ENCODE measurements around the gene PSMD9.

The PSMD9 gene

GRCh38 chr12:121963341-121964018 lies 74.9 kb downstream of the PSMD9 start:
- H2AFZ ChIP-seq (ENCODE audit: low read depth, low read length, severe bottlenecking): no peak overlapping the region
- no peaks in the 10 kb centered on the region for H4K20me1 ChIP-seq (ENCODE audit: low read depth, low read length)
- H3F3A ChIP-seq (ENCODE audit: insufficient read depth): 0 out of 2 replicates have a peak, but pooled peaks cover 5% of the 10 kb centered on the region
- H3K79me2 ChIP-seq (ENCODE audit: insufficient read depth, low read length): no peaks in the 10 kb centered on the region
- H3K27ac ChIP-seq (ENCODE audit: low read depth, low read length): no peak overlapping the region
- H3K9ac ChIP-seq (ENCODE audit: low read length): no peak overlapping the region
- H3K9me3 ChIP-seq (ENCODE audit: insufficient read depth, low read length): no peaks in the 10 kb centered on the region
- H3K4me3 ChIP-seq (ENCODE audit: insufficient read depth, low read length, poor library complexity, severe bottlenecking): no peak overlapping the region
- no peak overlapping the region for H3K4me2 ChIP-seq (ENCODE audit: low read depth, low read length, poor library complexity, severe bottlenecking)
- no peaks in the 10 kb centered on the region for H3K9me2 ChIP-seq (replicated peaks; ENCODE audit: insufficient read depth, low read length)
- no peak for TF ChIP-seq EZH2phosphoT487 (conservative IDR thresholded peaks at IDR 0.05; ENCODE audit: low read length)
- TF ChIP-seq, protein P1, sequence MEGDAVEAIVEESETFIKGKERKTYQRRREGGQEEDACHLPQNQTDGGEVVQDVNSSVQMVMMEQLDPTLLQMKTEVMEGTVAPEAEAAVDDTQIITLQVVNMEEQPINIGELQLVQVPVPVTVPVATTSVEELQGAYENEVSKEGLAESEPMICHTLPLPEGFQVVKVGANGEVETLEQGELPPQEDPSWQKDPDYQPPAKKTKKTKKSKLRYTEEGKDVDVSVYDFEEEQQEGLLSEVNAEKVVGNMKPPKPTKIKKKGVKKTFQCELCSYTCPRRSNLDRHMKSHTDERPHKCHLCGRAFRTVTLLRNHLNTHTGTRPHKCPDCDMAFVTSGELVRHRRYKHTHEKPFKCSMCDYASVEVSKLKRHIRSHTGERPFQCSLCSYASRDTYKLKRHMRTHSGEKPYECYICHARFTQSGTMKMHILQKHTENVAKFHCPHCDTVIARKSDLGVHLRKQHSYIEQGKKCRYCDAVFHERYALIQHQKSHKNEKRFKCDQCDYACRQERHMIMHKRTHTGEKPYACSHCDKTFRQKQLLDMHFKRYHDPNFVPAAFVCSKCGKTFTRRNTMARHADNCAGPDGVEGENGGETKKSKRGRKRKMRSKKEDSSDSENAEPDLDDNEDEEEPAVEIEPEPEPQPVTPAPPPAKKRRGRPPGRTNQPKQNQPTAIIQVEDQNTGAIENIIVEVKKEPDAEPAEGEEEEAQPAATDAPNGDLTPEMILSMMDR (IDR thresholded peaks at IDR 0.05; ENCODE audit: insufficient read depth, low read length, poor library complexity, severe bottlenecking): no peak
- H3K36me3 ChIP-seq (ENCODE audit: low read length): no peaks in the 10 kb centered on the region
- H3K27me3 ChIP-seq (ENCODE audit: low read length): no peaks in the 10 kb centered on the region

DNA sequence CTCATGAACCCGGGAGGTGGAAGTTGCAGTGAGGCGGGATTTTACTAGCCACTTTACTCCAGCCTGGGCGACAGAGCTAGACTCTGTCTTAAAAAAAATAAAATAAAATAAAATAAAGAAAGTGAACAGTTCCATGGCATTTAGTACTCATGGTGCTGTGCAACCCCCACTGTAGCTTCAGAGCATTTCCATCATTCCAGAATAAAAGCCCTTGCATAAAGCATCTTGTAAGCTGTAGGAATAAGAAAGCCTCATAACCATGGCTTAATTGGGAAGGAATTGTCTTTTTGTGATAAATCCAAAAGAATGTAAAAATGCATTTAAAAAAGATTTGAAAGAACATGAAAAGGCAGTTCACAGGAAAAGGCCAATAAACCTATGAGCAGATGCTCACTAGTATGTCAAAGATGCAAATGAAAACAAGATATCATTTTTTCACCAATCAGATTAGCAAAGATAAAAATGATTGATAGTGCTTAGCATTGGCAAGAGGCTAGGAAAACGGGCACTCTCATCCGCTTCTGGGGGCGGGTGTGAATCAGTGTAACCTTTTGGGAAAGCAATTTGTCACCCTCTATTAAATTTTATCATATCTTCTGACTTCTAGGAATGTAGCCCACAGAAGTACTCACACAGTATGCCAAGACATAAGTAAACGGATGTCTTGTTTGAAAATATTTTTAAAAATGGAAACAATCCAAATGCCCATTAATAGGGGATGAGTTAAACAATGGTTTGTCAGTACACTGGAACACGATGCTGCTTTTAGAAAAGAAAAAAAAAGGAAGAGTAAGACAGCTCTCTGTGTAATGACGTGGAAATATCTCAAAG lies 76.4 kb downstream of the PSMD9 start:
- H3K9me3 ChIP-seq (ENCODE audit: insufficient read depth, low read length): no peaks in the 10 kb centered on the region
- no peak overlapping the region for H3K4me2 ChIP-seq (ENCODE audit: low read depth, low read length, poor library complexity, severe bottlenecking)
- no peaks in the 10 kb centered on the region for H4K20me1 ChIP-seq (ENCODE audit: low read depth, low read length)
- no peak overlapping the region for H3K4me3 ChIP-seq (ENCODE audit: insufficient read depth, low read length, poor library complexity, severe bottlenecking)
- 0 out of 2 replicates have a peak, but pooled peaks cover 5% of the 10 kb centered on the region for H3F3A ChIP-seq (ENCODE audit: insufficient read depth)
- H3K9ac ChIP-seq (ENCODE audit: low read length): no peak overlapping the region
- H3K27me3 ChIP-seq (ENCODE audit: low read length): no peaks in the 10 kb centered on the region
- no peaks in the 10 kb centered on the region for H3K79me2 ChIP-seq (ENCODE audit: insufficient read depth, low read length)
- no peaks in the 10 kb centered on the region for H3K9me2 ChIP-seq (replicated peaks; ENCODE audit: insufficient read depth, low read length)
- TF ChIP-seq, protein P1 (IDR thresholded peaks at IDR 0.05; ENCODE audit: insufficient read depth, low read length, poor library complexity, severe bottlenecking): no peak
- no peak for TF ChIP-seq EZH2phosphoT487 (conservative IDR thresholded peaks at IDR 0.05; ENCODE audit: low read length)
- no peaks in the 10 kb centered on the region for H3K36me3 ChIP-seq (ENCODE audit: low read length)
- no peak overlapping the region for H3K27ac ChIP-seq (ENCODE audit: low read depth, low read length)
- H2AFZ ChIP-seq (ENCODE audit: low read depth, low read length, severe bottlenecking): no peak overlapping the region

DNA sequence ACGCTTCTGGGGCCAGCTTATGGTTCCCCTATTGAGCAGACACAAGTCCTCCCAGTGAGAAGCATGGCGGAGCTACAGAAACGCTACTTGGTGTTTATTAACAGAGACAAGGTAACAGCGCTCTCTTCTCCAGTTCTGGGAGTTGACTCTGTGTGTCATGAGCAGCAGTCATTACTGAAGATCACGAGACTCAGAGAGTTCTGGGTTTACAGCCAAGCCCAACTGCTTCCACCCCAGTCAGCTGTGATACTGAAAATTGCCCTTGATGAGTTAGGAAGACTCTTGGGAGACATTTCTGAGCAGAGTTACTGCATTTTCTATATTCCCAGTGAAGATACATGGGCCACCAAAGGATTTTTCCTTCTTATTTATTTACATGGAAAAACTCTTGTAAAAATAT lies 78.4 kb downstream of the PSMD9 start:
- Histone ChIP-seq H4K20me1 (ENCODE audit: low read depth, low read length) (no peaks in the 10 kb centered on the region), H3F3A (ENCODE audit: insufficient read depth) (0 out of 2 replicates have a peak, but pooled peaks cover 5% of the 10 kb centered on the region), H3K79me2 (ENCODE audit: insufficient read depth, low read length) (no peaks in the 10 kb centered on the region), H2AFZ (ENCODE audit: low read depth, low read length, severe bottlenecking) (no peak overlapping the region), H3K27me3 (ENCODE audit: low read length) (no peaks in the 10 kb centered on the region), H3K9ac (ENCODE audit: low read length) (no peak overlapping the region), H3K27ac (ENCODE audit: low read depth, low read length) (no peak overlapping the region), H3K4me2 (ENCODE audit: low read depth, low read length, poor library complexity, severe bottlenecking) (no peak overlapping the region), H3K9me3 (ENCODE audit: insufficient read depth, low read length) (no peaks in the 10 kb centered on the region), H3K9me2 (replicated peaks; ENCODE audit: insufficient read depth, low read length) (no peaks in the 10 kb centered on the region), H3K4me3 (ENCODE audit: insufficient read depth, low read length, poor library complexity, severe bottlenecking) (no peak overlapping the region), H3K36me3 (ENCODE audit: low read length) (no peaks in the 10 kb centered on the region)
- no peak for TF ChIP-seq EZH2phosphoT487 (conservative IDR thresholded peaks at IDR 0.05; ENCODE audit: low read length)
- TF ChIP-seq, protein P1 (IDR thresholded peaks at IDR 0.05; ENCODE audit: insufficient read depth, low read length, poor library complexity, severe bottlenecking): no peak

Measured in SU-DHL-6 (cell line).